Uterus (tissue), 2 donors: Measurements from ENCODE around the gene MEF2C.

ENCODE experiments used
- CTCF ChIP-seq, 4 experiments: fragments of 200-600 bp in 2 of 4; fragments of 450-650 bp in 2 of 4; sonication (generic) in 2 of 4; IDR thresholded peaks; one replicate each; pipeline ENCODE4 v1.5.1; 2016 to 2019; ENCODE audit warnings: antibody characterized with exemption in 4 of 4, mild to moderate bottlenecking in 2 of 4, moderate library complexity in 1 of 4
- POLR2A ChIP-seq, 2 donors: fragments of 450-650 bp; IDR thresholded peaks; one replicate each; pipeline ENCODE4 v1.6.1; 2016; ENCODE audit warnings: antibody characterized with exemption in 2 of 2, mild to moderate bottlenecking in 1 of 2, moderate library complexity in 1 of 2

GRCh38 chr5:88700121-88700520, 182.9 kb downstream of the MEF2C start:
- TF ChIP-seq CTCF (IDR thresholded peaks at IDR 0.05): no peak
- TF ChIP-seq POLR2A (IDR thresholded peaks at IDR 0.05): no peak
